ENCODE results near the gene ARID1B.
A peak's percentile ranks its signal among the peaks of the same experiment; 100 is the strongest.

Gene ARID1B

DNA sequence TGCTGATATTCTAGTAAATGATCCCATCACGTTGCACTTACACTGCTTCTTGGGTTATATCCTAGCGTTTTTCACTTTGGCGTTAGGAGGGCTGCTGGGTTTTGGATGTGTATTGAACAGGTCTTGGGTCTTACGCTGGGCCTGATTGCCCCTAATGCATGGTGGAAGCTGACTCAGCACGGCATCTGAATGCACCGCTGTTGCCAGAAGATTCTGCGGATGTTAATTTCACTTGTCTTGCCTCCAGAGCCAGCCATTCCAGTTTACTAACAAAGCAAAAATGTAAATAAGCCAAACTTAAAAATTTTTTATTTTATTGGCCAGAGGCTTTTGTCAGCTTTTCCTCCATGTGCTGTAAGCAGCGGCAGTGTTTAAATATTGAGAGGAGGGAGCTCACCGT, 312.7 kb downstream of the ARID1B start:
- TF ChIP-seq, protein P1, sequence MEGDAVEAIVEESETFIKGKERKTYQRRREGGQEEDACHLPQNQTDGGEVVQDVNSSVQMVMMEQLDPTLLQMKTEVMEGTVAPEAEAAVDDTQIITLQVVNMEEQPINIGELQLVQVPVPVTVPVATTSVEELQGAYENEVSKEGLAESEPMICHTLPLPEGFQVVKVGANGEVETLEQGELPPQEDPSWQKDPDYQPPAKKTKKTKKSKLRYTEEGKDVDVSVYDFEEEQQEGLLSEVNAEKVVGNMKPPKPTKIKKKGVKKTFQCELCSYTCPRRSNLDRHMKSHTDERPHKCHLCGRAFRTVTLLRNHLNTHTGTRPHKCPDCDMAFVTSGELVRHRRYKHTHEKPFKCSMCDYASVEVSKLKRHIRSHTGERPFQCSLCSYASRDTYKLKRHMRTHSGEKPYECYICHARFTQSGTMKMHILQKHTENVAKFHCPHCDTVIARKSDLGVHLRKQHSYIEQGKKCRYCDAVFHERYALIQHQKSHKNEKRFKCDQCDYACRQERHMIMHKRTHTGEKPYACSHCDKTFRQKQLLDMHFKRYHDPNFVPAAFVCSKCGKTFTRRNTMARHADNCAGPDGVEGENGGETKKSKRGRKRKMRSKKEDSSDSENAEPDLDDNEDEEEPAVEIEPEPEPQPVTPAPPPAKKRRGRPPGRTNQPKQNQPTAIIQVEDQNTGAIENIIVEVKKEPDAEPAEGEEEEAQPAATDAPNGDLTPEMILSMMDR (IDR thresholded peaks at IDR 0.05; ENCODE audit: extremely low read depth, missing control alignments): no peak
- no peak for DNase-seq (ENCODE audit: low spot score)

DNA sequence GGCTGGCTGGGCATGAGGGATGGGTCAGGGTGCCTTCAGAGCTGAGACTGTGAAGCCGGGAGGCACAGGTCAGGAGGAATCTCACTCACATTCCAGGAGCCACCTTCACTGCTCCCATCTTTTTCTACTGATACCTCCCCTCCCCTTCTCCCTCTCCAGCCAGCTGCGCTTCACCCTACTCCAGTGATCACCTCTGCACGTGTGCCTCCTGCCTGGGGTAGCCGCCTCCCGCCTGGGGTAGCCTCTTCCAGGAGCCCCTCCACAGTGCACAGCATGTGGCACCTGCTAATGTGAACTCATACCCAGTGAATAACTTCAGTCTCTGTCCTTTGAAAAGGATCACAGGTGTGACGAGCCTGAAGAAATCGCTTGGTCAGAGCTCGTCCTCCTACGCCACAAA, 313.6 kb downstream of the ARID1B start:
- no peak for DNase-seq (ENCODE audit: low spot score)
- TF ChIP-seq, protein P1 (IDR thresholded peaks at IDR 0.05; ENCODE audit: extremely low read depth, missing control alignments): no peak

DNA sequence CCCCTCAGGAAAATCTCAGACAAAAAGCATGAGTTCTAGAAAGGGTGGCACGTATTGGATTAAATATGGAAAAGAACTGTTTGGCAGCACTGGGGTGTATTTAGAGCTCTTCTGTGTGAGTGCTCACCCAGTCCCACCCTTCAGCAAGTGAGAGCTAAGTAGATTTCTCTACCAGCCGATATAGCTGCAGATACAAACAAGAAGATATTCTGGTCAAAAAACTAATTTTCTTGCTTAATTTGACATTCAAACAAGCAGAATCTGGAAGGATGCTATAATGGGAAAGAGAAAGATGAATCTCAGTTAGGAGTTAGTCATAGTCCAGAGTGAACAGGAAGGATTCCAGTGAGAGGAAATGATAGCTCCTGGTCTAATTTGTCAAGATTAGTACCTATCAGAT, 314.1 kb downstream of the ARID1B start:
- DNase-seq (ENCODE audit: low spot score): no peak

DNA sequence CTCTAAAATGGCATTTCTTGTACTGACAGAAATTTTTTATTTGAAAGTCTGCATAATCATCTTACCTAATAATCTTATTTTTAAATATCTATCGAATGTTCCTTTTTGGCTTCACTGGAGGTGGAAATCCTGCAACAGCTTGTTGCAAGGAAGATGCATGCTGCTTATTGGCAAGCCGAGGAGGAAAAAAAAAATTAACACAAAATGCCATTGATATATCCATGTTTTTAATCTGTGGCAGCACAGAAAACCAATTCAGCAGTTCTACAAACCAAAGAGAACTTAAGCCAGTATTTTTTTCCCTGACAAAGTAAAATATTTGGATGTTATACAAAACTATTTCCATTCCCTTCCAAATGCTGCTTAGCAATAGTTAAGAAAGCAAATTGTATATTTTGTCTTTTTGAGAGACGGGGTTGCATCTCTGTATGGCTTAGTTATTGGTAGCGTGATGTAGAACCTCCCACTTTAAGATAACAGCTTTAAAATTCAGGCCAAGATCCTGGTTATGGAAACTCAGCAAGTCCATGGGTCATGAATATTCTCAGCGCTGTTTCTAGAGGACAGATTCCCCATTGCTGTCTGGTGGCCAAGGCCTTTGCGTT, 314.8 kb downstream of the ARID1B start:
- DNase-seq (ENCODE audit: low spot score): no peak
- TF ChIP-seq, protein P1 (IDR thresholded peaks at IDR 0.05; ENCODE audit: extremely low read depth, missing control alignments): no peak

More for the DNA sequence above, 314.1 kb downstream of the ARID1B start:
- TF ChIP-seq, protein P1 (IDR thresholded peaks at IDR 0.05; ENCODE audit: extremely low read depth, missing control alignments): no peak

DNA sequence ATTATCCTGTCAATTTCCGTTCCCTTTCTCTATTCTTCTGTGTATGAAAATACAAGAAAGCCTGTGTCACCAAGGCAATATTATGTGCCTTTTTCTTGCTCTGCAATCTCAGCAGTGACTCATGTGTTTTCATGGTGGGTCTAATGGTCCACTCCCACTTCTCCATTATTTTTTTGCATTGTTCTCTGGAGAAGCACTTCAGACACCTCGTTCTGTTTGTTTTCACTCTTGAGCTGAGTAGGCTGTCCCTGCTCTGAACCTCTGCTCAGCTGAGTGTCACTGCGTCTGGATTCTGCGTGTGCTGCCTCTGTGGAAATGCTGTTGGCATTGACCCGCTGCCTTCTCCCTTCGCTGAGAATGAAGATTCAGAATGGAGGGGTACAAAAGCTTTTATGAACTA, 315.6 kb downstream of the ARID1B start:
- no peak for DNase-seq (ENCODE audit: low spot score)
- TF ChIP-seq, protein P1 (IDR thresholded peaks at IDR 0.05; ENCODE audit: extremely low read depth, missing control alignments): no peak

DNA sequence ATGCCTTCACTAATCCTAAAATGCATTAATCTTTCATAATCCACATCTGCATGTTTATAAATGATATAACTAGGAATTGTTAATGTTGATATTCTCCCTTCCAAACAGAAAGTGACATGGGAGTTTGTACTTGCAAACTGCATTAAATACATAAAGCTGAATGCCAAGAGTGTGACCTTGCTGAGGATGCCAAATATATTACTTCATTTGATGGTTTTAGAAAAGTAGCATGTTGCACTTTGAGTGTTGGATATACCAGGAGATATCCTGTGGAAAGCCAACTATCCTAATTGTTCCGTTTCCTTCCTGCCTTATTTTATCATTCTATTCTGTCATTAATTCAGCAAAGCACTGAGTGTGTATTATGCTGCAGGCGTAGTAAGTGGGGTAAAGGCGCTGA, 316.4 kb downstream of the ARID1B start:
- no peak for DNase-seq (ENCODE audit: low spot score)
- TF ChIP-seq, protein P1 (IDR thresholded peaks at IDR 0.05; ENCODE audit: extremely low read depth, missing control alignments): no peak

DNA sequence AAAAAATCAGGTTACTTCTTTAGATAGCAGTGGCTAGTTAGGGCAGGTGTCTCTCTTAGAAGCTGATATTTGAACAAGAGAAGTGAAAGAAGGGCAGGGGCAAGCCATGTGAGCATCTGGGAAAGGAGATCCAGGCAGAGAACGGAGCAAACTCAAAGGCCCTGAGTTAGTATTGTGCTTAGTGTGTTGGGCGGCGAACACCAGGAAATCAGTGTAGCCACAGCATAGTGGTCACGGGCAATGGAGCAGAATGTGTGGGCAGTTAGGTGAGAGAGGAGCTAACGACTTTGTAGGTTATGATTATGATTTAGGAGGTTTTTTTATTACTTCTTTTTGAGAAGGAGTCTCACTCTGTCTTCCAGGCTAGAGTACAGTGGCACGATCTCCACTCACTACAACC, 316.9 kb downstream of the ARID1B start:
- peak; percentile 36 for DNase-seq (ENCODE audit: low spot score)
- TF ChIP-seq, protein P1 (IDR thresholded peaks at IDR 0.05; ENCODE audit: extremely low read depth, missing control alignments): no peak
